Nephron (organoid): Measurements from ENCODE around the gene SUPT4H1.

Source experiments
- H3K27ac Mint-ChIP-seq, 3 experiments: 2 replicates each; pipeline ENCODE4 v1.8.0; 2020; ENCODE audit warnings: mixed read lengths in 3 of 3, mild to moderate bottlenecking in 2 of 3, moderate library complexity in 1 of 3
- H3K27me3 Mint-ChIP-seq: 2 replicates; pipeline ENCODE4 v1.8.0; 2021; ENCODE audit warnings: low read depth, mild to moderate bottlenecking, moderate library complexity, mixed read lengths
- H3K36me3 Mint-ChIP-seq: 2 replicates; pipeline ENCODE4 v1.8.0; 2020; ENCODE audit warnings: low read depth, mixed read lengths
- H3K4me1 Mint-ChIP-seq: 2 replicates; pipeline ENCODE4 v1.8.0; 2020; ENCODE audit warnings: mixed read lengths
- H3K4me3 Mint-ChIP-seq, 3 experiments: 2 replicates each; pipeline ENCODE4 v1.8.0; 2020; ENCODE audit warnings: mild to moderate bottlenecking in 3 of 3, mixed read lengths in 3 of 3, moderate library complexity in 2 of 3
- H3K9me3 Mint-ChIP-seq: 2 replicates; pipeline ENCODE4 v1.8.0; 2020; ENCODE audit warnings: mixed read lengths
- CTCF ChIP-seq, 3 experiments: fragments of 200-600 bp; sonication (generic); IDR thresholded peaks; one replicate each; pipeline ENCODE4 v1.5.0; 2021; ENCODE audit warnings: antibody characterized with exemption in 3 of 3; ENCODE audit not compliant: unreplicated experiment in 3 of 3

The SUPT4H1 gene

GRCh38 chr17:58320570-58321323 is 31.3 kb downstream of the SUPT4H1 start:
- no peaks in the 10 kb centered on the region for H3K9me3 Mint-ChIP-seq
- TF ChIP-seq CTCF (IDR thresholded peaks at IDR 0.05; ENCODE audit: unreplicated experiment in 3 of 3), result no peak

DNA sequence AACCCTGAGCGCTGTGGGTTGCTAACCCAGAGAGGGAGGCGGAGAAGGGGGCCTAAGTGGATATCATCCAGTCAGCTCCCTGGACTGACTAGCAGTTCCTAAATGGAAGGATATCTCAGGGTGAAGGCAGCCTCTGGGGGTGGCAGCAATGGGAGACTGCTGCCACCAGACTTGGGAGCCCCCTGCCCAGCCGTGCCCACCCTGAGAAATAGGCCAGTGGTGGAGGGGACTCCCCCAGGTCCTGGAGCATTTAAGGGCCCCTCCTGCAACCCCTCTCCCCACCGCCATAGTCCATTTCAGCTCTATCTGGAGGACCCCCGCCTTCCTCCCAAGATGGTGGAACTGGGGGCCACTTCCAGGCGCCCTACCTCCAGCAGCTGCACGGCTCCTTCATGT is 31.8 kb downstream of the SUPT4H1 start:
- peaks cover 5% of the 10 kb centered on the region for H3K36me3 Mint-ChIP-seq
- peaks cover 16% of the 10 kb centered on the region for H3K27me3 Mint-ChIP-seq
- H3K27ac Mint-ChIP-seq, result no peak overlapping the region
- no peak for TF ChIP-seq CTCF (IDR thresholded peaks at IDR 0.05; ENCODE audit: unreplicated experiment in 3 of 3)
- H3K4me3 Mint-ChIP-seq, result no peak overlapping the region
- H3K4me1 Mint-ChIP-seq, result peaks cover 2% of the 10 kb centered on the region
- H3K9me3 Mint-ChIP-seq, result no peaks in the 10 kb centered on the region

More at GRCh38 chr17:58320570-58321323, 31.3 kb downstream of the SUPT4H1 start:
- Mint-ChIP-seq H3K4me3 (no peak overlapping the region), H3K27me3 (peaks cover 16% of the 10 kb centered on the region), H3K27ac (no peak overlapping the region), H3K36me3 (peaks cover 5% of the 10 kb centered on the region), H3K4me1 (peaks cover 4% of the 10 kb centered on the region)

GRCh38 chr17:58319173-58320162 is 32.5 kb downstream of the SUPT4H1 start:
- TF ChIP-seq CTCF (IDR thresholded peaks at IDR 0.05; ENCODE audit: unreplicated experiment in 3 of 3), result no peak
- Mint-ChIP-seq H3K36me3 (peaks cover 5% of the 10 kb centered on the region), H3K4me3 (no peak overlapping the region), H3K27me3 (peaks cover 16% of the 10 kb centered on the region), H3K9me3 (no peaks in the 10 kb centered on the region), H3K4me1 (no peaks in the 10 kb centered on the region), H3K27ac (no peak overlapping the region)

DNA sequence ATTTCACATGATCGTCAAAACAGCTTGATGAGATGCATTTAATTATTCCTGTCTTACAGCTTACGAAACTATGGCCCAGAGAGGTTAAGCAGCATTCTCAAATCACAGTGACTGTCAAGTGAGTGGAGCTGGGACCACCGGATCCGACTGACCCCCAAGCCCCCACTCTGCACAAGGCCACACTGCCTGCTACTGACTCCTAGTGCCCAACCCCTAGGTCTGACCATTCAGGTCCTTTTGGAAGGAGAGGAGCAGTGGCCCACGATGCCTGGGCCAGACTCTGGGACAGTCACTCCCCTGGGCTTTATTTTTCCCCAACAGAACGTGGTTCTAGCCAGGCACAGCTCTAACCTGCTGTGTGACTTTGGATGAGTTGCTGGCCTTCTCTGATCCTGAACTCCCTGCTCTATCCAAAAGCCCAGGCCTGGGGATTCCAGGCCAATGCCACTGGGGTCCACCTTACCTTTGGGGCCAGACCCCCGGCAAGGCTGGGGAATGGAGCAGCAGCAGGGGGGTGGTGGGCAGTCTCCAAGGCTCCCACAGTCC is 33.3 kb downstream of the SUPT4H1 start:
- no peaks in the 10 kb centered on the region for H3K4me1 Mint-ChIP-seq
- no peak overlapping the region for H3K27ac Mint-ChIP-seq
- no peaks in the 10 kb centered on the region for H3K9me3 Mint-ChIP-seq
- H3K4me3 Mint-ChIP-seq, result no peak overlapping the region
- TF ChIP-seq CTCF (IDR thresholded peaks at IDR 0.05; ENCODE audit: unreplicated experiment in 3 of 3), result no peak
- H3K27me3 Mint-ChIP-seq, result peaks cover 12% of the 10 kb centered on the region
- H3K36me3 Mint-ChIP-seq, result peaks cover 5% of the 10 kb centered on the region

- no peak for TF ChIP-seq CTCF (IDR thresholded peaks at IDR 0.05; ENCODE audit: unreplicated experiment in 3 of 3)
- Mint-ChIP-seq H3K36me3 (peaks cover 5% of the 10 kb centered on the region), H3K27me3 (peaks cover 12% of the 10 kb centered on the region), H3K27ac (no peak overlapping the region), H3K9me3 (no peaks in the 10 kb centered on the region), H3K4me1 (no peaks in the 10 kb centered on the region), H3K4me3 (no peak overlapping the region)
Observed at GRCh38 chr17:58318065-58318481, 33.9 kb downstream of the SUPT4H1 start.
